Amniotic epithelial cell (primary cell): ENCODE measurements around the gene MEMO1.
A peak's percentile ranks its signal among the peaks of the same experiment; 100 is the strongest.
"Not testable (repeated sequence)": the region's sequence is repeated elsewhere in the genome, so short reads cannot be mapped to it uniquely, and the experiment has no call there.

Source experiments
- DNase-seq: peaks from one replicate; pipeline ENCODE4 v3.0.0-alpha.2; 2010; ENCODE audit warnings: low read depth

Gene MEMO1

GRCh38 chr2:31998731-31999383 lies 12.0 kb downstream of the MEMO1 start:
- no peak for DNase-seq

GRCh38 chr2:31997653-31998052 lies 13.2 kb downstream of the MEMO1 start:
- DNase-seq, result peak; percentile 34

- DNase-seq, result no peak
Observed at GRCh38 chr2:31996571-31997150, 14.1 kb downstream of the MEMO1 start.

GRCh38 chr2:31992934-31993333 lies 17.9 kb downstream of the MEMO1 start:
- DNase-seq, result no peak

- no peak for DNase-seq
Observed at GRCh38 chr2:31992025-31992579, 18.7 kb downstream of the MEMO1 start.

- no peak for DNase-seq
Observed at GRCh38 chr2:31989946-31990345, 20.9 kb downstream of the MEMO1 start.

- DNase-seq, result peak; percentile 80
Observed at GRCh38 chr2:31987454-31988220, 23.2 kb downstream of the MEMO1 start.

GRCh38 chr2:31986906-31987305 lies 23.9 kb downstream of the MEMO1 start:
- no peak for DNase-seq

GRCh38 chr2:31983762-31984467 lies 26.9 kb downstream of the MEMO1 start:
- DNase-seq, result no peak

GRCh38 chr2:31980674-31981356 lies 30.0 kb downstream of the MEMO1 start:
- peak; percentile 64 for DNase-seq

GRCh38 chr2:31979956-31980355 lies 30.9 kb downstream of the MEMO1 start:
- DNase-seq, result no peak

GRCh38 chr2:31979018-31979417 lies 31.8 kb downstream of the MEMO1 start:
- no peak for DNase-seq

- DNase-seq, result no peak
Observed at GRCh38 chr2:31978436-31978835, 32.4 kb downstream of the MEMO1 start.

GRCh38 chr2:31973665-31974064 lies 37.1 kb downstream of the MEMO1 start:
- DNase-seq, result no peak

GRCh38 chr2:31972059-31972458 lies 38.7 kb downstream of the MEMO1 start:
- DNase-seq, result no peak

- DNase-seq, result no peak
Observed at GRCh38 chr2:31969178-31969577, 41.6 kb downstream of the MEMO1 start.

GRCh38 chr2:31967790-31968189 lies 43.0 kb downstream of the MEMO1 start:
- DNase-seq, result peak; percentile 85

- DNase-seq, result not testable (repeated sequence)
Observed at GRCh38 chr2:31966402-31966801, 44.4 kb downstream of the MEMO1 start.

GRCh38 chr2:31965094-31965493 lies 45.7 kb downstream of the MEMO1 start:
- no peak for DNase-seq

GRCh38 chr2:31962757-31963361 lies 47.9 kb downstream of the MEMO1 start:
- DNase-seq, result no peak

GRCh38 chr2:31958140-31958717 lies 52.6 kb downstream of the MEMO1 start:
- no peak for DNase-seq
